ENCODE results near the gene MYO7A.

MYO7A gene

DNA sequence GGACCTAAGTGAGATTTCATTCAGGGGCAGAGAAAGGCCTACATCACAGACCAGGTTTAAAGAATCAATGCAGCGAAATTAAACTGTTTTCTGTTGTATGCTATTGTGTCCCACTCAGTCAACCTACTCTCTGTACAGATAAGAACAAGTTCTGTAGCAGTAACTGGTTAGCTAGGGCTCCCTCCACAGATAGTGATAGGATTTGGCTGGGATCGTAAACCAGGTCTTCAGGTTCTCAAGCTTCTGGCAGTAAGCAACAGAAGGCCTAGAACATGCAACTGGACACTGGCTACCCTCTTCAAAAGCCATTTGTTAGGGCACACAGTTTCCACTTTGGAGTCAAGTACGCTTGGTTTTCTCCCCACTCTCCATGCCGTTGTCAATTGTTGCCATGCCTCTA, 104.2 kb downstream of the MYO7A start:
- TF ChIP-seq, protein P1, sequence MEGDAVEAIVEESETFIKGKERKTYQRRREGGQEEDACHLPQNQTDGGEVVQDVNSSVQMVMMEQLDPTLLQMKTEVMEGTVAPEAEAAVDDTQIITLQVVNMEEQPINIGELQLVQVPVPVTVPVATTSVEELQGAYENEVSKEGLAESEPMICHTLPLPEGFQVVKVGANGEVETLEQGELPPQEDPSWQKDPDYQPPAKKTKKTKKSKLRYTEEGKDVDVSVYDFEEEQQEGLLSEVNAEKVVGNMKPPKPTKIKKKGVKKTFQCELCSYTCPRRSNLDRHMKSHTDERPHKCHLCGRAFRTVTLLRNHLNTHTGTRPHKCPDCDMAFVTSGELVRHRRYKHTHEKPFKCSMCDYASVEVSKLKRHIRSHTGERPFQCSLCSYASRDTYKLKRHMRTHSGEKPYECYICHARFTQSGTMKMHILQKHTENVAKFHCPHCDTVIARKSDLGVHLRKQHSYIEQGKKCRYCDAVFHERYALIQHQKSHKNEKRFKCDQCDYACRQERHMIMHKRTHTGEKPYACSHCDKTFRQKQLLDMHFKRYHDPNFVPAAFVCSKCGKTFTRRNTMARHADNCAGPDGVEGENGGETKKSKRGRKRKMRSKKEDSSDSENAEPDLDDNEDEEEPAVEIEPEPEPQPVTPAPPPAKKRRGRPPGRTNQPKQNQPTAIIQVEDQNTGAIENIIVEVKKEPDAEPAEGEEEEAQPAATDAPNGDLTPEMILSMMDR (IDR thresholded peaks at IDR 0.05) = no peak
- no peak for TF ChIP-seq ZFX (IDR thresholded peaks at IDR 0.05; ENCODE audit: borderline replicate concordance)
- no peak overlapping the region for H3K27ac ChIP-seq

DNA sequence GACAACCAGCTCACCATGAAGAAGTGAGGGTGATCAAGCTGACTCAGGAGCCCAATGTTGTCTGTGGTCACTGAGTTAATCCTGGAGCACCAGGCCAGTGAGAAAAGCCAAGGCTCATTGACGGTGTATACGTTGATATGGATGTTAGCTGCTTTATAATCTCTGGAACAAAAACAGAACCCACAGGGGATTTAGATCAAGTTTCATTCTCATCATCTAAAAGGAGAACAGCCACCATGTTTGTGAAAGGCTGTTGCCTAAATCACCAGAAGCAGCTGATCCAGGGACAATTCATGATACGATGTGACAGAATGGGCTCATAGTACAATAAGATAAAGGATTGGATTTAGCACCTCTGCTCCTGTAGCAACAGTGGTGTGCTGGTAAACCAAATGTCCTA, 105.0 kb downstream of the MYO7A start:
- TF ChIP-seq, protein P1 (IDR thresholded peaks at IDR 0.05) = no peak
- TF ChIP-seq ZFX (IDR thresholded peaks at IDR 0.05; ENCODE audit: borderline replicate concordance) = no peak
- no peak overlapping the region for H3K27ac ChIP-seq

DNA sequence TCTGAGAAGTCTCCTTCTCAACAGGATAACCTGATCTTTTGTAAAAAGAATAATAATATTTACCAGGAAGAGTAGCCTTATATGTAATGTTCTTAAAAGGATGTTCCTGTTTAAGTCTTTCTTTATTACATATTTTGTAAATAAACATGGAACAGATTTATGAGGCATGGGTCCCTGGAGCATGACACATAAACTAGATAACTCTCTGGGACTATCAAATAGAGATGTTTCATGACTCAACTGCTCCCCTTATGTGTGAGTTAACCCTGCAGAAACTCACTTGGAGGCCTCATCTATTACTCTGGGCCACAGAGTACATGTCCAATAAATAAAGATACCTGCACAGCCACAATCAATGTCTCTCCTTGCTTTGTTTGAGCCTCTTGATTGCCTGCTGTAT, 108.9 kb downstream of the MYO7A start:
- H3K27ac ChIP-seq = peak overlapping the region; percentile 54
- no peak for TF ChIP-seq ZFX (IDR thresholded peaks at IDR 0.05; ENCODE audit: borderline replicate concordance)
- TF ChIP-seq, protein P1 (IDR thresholded peaks at IDR 0.05) = no peak

GRCh38 chr11:77244277-77245027, 116.4 kb downstream of the MYO7A start:
- H3K27ac ChIP-seq = peak overlapping the region; percentile 65
- TF ChIP-seq, protein P1 (IDR thresholded peaks at IDR 0.05) = no peak
- TF ChIP-seq ZFX (IDR thresholded peaks at IDR 0.05; ENCODE audit: borderline replicate concordance) = no peak

GRCh38 chr11:77249427-77249826, 121.4 kb downstream of the MYO7A start:
- H3K27ac ChIP-seq = no peak overlapping the region
- no peak for TF ChIP-seq ZFX (IDR thresholded peaks at IDR 0.05; ENCODE audit: borderline replicate concordance)
- TF ChIP-seq, protein P1 (IDR thresholded peaks at IDR 0.05) = no peak

GRCh38 chr11:77250881-77251640, 123.0 kb downstream of the MYO7A start:
- H3K27ac ChIP-seq = no peak overlapping the region
- TF ChIP-seq, protein P1 (IDR thresholded peaks at IDR 0.05) = no peak
- TF ChIP-seq ZFX (IDR thresholded peaks at IDR 0.05; ENCODE audit: borderline replicate concordance) = no peak
